ENCODE results near the gene CCT5.

DNA sequence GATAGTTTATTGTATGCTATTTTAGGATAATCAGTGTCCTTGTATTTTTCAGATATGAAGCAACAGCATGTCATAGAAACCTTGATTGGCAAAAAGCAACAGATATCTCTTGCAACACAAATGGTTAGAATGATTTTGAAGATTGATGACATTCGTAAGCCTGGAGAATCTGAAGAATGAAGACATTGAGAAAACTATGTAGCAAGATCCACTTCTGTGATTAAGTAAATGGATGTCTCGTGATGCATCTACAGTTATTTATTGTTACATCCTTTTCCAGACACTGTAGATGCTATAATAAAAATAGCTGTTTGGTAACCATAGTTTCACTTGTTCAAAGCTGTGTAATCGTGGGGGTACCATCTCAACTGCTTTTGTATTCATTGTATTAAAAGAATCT is 14.5 kb downstream of the CCT5 start:
- TF ChIP-seq, protein P1, sequence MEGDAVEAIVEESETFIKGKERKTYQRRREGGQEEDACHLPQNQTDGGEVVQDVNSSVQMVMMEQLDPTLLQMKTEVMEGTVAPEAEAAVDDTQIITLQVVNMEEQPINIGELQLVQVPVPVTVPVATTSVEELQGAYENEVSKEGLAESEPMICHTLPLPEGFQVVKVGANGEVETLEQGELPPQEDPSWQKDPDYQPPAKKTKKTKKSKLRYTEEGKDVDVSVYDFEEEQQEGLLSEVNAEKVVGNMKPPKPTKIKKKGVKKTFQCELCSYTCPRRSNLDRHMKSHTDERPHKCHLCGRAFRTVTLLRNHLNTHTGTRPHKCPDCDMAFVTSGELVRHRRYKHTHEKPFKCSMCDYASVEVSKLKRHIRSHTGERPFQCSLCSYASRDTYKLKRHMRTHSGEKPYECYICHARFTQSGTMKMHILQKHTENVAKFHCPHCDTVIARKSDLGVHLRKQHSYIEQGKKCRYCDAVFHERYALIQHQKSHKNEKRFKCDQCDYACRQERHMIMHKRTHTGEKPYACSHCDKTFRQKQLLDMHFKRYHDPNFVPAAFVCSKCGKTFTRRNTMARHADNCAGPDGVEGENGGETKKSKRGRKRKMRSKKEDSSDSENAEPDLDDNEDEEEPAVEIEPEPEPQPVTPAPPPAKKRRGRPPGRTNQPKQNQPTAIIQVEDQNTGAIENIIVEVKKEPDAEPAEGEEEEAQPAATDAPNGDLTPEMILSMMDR (IDR thresholded peaks at IDR 0.05) = no peak
- TF ChIP-seq POLR2A (IDR thresholded peaks at IDR 0.05) = no peak

All from body of pancreas (tissue), 4 donors.